Lung (tissue), 12 donors: ENCODE results near the gene SSH3. TPM values are rescaled to one million over a fixed set of nuclear protein-coding genes. Genes with fewer than 3 reads are reported as not detected.

ENCODE experiments used
- ATAC-seq: fragments of 200-7000 bp; cut with Tn5 transposase; one replicate; pipeline ENCODE4 v1.9.1; 2020; ENCODE audit warnings: moderate number of reproducible peaks; ENCODE audit not compliant: insufficient read depth, low FRiP score
- DNase-seq, 3 donors: peaks; one replicate each; pipeline ENCODE4 v3.0.0-alpha.2; 2013 to 2017
- H3K27ac ChIP-seq, 2 donors: one replicate each; pipeline ENCODE4 v1.5.1; 2013; ENCODE audit warnings: mild to moderate bottlenecking in 2 of 2, moderate library complexity in 2 of 2, control low read depth in 1 of 2, inconsistent platforms in 1 of 2, low read depth in 1 of 2, low read length in 1 of 2
- H3K27me3 ChIP-seq, 3 donors: one replicate each; pipeline ENCODE4 v1.5.1; 2013; ENCODE audit warnings: low read length in 2 of 3; ENCODE audit not compliant: control insufficient read depth in 3 of 3, insufficient read depth in 3 of 3
- H3K36me3 ChIP-seq, 4 donors: one replicate each; pipeline ENCODE4 v1.5.1; 2013; ENCODE audit warnings: low read length in 4 of 4, mild to moderate bottlenecking in 1 of 4, moderate library complexity in 1 of 4; ENCODE audit not compliant: control insufficient read depth in 4 of 4, insufficient read depth in 4 of 4
- H3K4me1 ChIP-seq, 5 donors: one replicate each; pipeline ENCODE4 v1.5.1; 2013; ENCODE audit warnings: low read length in 5 of 5, mild to moderate bottlenecking in 2 of 5, moderate library complexity in 1 of 5; ENCODE audit not compliant: control insufficient read depth in 5 of 5, insufficient read depth in 5 of 5
- H3K4me3 ChIP-seq: one replicate; pipeline ENCODE4 v1.5.1; 2013; ENCODE audit warnings: mild to moderate bottlenecking, control low read depth, moderate library complexity
- H3K9ac ChIP-seq, 2 donors: one replicate each; pipeline ENCODE4 v1.5.1; 2013; ENCODE audit warnings: low read length in 2 of 2, control low read depth in 1 of 2; ENCODE audit not compliant: insufficient read depth in 1 of 2
- H3K9me3 ChIP-seq, 4 donors: one replicate each; pipeline ENCODE4 v1.5.1; 2013; ENCODE audit warnings: low read length in 3 of 4, mild to moderate bottlenecking in 1 of 4, moderate library complexity in 1 of 4; ENCODE audit not compliant: control insufficient read depth in 4 of 4, insufficient read depth in 3 of 4
- WGBS, 2 donors: extraction: QIAGEN DNeasy Blood & Tissue Kit; methylation state at CpG; one replicate each; pipeline ENCODE4 v1.1.7; 2013; 5-methylcytosine and 5-hydroxymethylcytosine counted together
- polyA plus RNA-seq, 2 donors: library from polyadenylated mRNA; stranded (reverse); fragments of 200-250 nt; gene quantifications; one replicate each; pipeline ENCODE4 v1.2.1, GENCODE V29; 2013
- total RNA-seq, 2 donors: library from RNA; depleted of rRNA in 1 of 2; stranded (reverse); fragments of >200 nt in 1 of 2; gene quantifications; one replicate each; pipeline ENCODE4 v1.2.1, GENCODE V29; 2014 to 2021
- TF ChIP-seq, protein P1 (sequence below): IDR thresholded peaks from 2 replicates; pipeline ENCODE4 v1.5.1; 2012; ENCODE audit warnings: mild to moderate bottlenecking; ENCODE audit errors: control extremely low read depth, extremely low read depth
- donor health status: control.
- donor health status: control.
- donor health status: Bipolar disorder and iron deficiency.
- donor health status: healthy.
- donor health status: DM: yes; HTN: yes; CAD: no.

The SSH3 gene
- total and polyA plus RNA-seq, 4 donors: 19.0 to 42.7 (median 27.2) TPM

DNA sequence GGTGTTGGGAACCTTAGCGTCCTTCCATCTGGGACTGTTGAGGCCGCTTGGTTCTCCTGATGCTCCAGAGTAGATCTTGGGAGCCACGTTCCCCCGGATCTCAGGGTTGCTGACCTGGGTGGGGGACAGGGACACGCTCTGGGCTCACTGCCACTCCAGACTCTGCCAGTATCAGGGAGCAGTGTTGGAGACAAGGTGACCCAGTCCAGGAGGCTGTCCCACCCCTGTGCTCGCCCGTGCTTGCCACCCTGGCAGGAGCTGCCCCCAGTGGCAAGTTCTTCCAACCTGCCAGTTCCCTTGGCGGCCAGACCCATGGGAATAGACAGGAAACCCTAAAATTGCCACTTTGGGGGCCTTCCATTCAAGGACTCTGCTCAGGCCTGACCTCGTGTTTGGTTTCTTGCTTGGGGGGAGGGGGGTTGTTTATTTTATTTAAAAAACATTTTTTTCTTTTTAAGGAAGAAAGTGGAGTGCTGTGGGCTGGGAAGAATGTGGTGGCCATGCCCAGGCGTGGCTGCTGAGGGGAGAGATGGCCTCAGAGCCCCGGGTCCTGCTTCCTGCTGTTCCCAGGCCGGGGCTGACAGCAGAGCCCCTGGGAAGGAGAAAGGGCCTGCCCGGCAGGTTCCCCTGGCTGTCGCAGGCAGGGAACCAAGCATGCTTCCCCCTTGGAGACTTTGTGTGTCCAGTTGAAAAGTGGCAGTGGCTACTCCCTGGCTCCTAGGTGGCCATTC is 29.9 kb upstream of the SSH3 start:
- H3K4me3 ChIP-seq: no peak overlapping the region
- ATAC-seq (no peak), DNase-seq (no peak)
- peak overlapping the region; percentile 62 to 78 for H3K27ac ChIP-seq
- H3K36me3 ChIP-seq: peaks cover 0 to 9% (median 5%) of the 10 kb centered on the region in 4 donors
- H3K4me1 ChIP-seq: peaks cover 25 to 87% (median 49%) of the 10 kb centered on the region in 5 donors
- no peak overlapping the region for H3K9ac ChIP-seq
- 28 to 39% methylated on average over 14 of the region's 14 CpGs for WGBS, 2 donors
- no peaks in the 10 kb centered on the region for H3K27me3 ChIP-seq
- H3K9me3 ChIP-seq: no peaks in the 10 kb centered on the region
- TF ChIP-seq, protein P1, sequence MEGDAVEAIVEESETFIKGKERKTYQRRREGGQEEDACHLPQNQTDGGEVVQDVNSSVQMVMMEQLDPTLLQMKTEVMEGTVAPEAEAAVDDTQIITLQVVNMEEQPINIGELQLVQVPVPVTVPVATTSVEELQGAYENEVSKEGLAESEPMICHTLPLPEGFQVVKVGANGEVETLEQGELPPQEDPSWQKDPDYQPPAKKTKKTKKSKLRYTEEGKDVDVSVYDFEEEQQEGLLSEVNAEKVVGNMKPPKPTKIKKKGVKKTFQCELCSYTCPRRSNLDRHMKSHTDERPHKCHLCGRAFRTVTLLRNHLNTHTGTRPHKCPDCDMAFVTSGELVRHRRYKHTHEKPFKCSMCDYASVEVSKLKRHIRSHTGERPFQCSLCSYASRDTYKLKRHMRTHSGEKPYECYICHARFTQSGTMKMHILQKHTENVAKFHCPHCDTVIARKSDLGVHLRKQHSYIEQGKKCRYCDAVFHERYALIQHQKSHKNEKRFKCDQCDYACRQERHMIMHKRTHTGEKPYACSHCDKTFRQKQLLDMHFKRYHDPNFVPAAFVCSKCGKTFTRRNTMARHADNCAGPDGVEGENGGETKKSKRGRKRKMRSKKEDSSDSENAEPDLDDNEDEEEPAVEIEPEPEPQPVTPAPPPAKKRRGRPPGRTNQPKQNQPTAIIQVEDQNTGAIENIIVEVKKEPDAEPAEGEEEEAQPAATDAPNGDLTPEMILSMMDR: no peak

- Histone ChIP-seq H3K9ac (no peak overlapping the region), H3K27me3 (no peaks in the 10 kb centered on the region), H3K36me3 (peaks cover 0 to 20% (median 14%) of the 10 kb centered on the region in 4 donors), H3K4me1 (peaks cover 16 to 72% (median 36%) of the 10 kb centered on the region in 5 donors), H3K4me3 (no peak overlapping the region), H3K27ac (peak overlapping the region; percentile 35 to 86), H3K9me3 (no peaks in the 10 kb centered on the region)
- ATAC-seq (no peak), DNase-seq (peak in 1 of 3 donors; percentile 41)
- TF ChIP-seq, protein P1: no peak
- WGBS, 2 donors: 39 to 44% methylated on average over 35 of the region's 35 CpGs
Observed at GRCh38 chr11:67274768-67275605, 28.3 kb upstream of the SSH3 start.

DNA sequence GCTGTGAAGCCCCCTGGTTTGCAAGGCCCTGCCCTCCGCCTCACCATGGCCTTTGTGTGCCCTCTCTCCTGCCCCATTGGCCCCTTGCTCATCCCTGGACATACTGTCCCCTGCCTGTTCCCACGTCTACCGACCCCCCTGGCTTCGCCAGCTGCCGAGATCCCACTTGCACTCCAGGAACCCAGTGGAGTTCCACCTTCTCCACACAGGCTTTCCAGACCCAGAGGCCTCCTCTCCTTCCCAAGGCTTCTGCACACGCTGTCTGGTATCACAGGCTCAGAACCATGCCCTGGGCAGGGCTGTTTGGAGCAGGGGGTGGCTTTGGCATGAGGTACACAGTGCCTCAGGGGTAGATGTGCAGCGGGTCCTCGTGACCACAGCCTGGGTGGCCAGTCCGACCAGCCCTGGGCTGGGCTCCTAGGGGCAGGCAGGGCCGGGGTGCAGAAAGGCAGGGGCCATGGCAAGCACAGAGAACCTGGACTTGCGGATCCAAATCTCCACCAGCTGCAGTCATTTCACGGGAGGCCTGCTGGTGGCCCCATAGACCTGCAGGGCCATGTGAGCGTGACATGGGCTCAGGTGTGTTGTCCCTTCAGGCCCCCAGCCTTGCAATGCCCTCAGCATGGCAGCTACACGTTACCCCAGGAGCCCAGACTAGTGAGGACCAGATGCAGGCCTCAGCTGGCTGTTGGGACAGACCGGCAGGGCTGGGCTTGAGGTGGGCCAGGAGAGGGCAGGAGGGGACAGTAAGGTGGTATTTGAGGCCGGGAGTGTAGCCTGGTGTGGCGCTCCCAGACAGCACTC is 27.5 kb upstream of the SSH3 start:
- no peak overlapping the region for H3K4me3 ChIP-seq
- H3K9me3 ChIP-seq: no peaks in the 10 kb centered on the region
- no peaks in the 10 kb centered on the region for H3K27me3 ChIP-seq
- no peak overlapping the region for H3K9ac ChIP-seq
- H3K27ac ChIP-seq: peak overlapping the region in 1 of 2 donors; percentile 86
- TF ChIP-seq, protein P1: no peak
- H3K4me1 ChIP-seq: peaks cover 10 to 69% (median 29%) of the 10 kb centered on the region in 5 donors
- no peak for ATAC-seq
- WGBS, 2 donors: 75 to 81% methylated on average over 17 of the region's 17 CpGs
- peaks cover 0 to 26% (median 20%) of the 10 kb centered on the region in 4 donors for H3K36me3 ChIP-seq
- no peak for DNase-seq
